Mesodermal cell (in vitro differentiated cells): Measurements from ENCODE around the gene XIRP1.

Source experiments
- H3K27ac ChIP-seq: 2 replicates; pipeline ENCODE4 v1.7.0; 2013; ENCODE audit warnings: mild to moderate bottlenecking, low read depth, low read length, moderate library complexity; ENCODE audit not compliant: severe bottlenecking
- H3K36me3 ChIP-seq: 2 replicates; pipeline ENCODE4 v1.7.1; 2013; ENCODE audit warnings: mild to moderate bottlenecking, low read length, moderate library complexity; ENCODE audit not compliant: control insufficient read depth, insufficient read depth
- H3K4me1 ChIP-seq: one replicate; pipeline ENCODE4 v1.7.1; 2013; ENCODE audit warnings: mild to moderate bottlenecking, low read length; ENCODE audit not compliant: insufficient read depth, control insufficient read depth, poor library complexity, severe bottlenecking
- H3K4me3 ChIP-seq: 2 replicates; pipeline ENCODE4 v1.7.0; 2013; ENCODE audit warnings: low read length, control low read depth, mild to moderate bottlenecking; ENCODE audit not compliant: insufficient read depth, poor library complexity, severe bottlenecking; ENCODE audit errors: extremely low read depth
- H3K9me3 ChIP-seq: 2 replicates; pipeline ENCODE4 v1.7.1; 2013; ENCODE audit warnings: mild to moderate bottlenecking, low read length, moderate library complexity; ENCODE audit not compliant: control insufficient read depth
- whole genome bisulfite sequencing, 2 experiments: methylation state at CpG; one replicate each; pipeline ENCODE4 v1.1.5; 2013; ENCODE audit warnings: missing lambda C conversion rate in 2 of 2; ENCODE audit not compliant: insufficient coverage in 2 of 2; 5-methylcytosine and 5-hydroxymethylcytosine counted together

The XIRP1 gene

DNA sequence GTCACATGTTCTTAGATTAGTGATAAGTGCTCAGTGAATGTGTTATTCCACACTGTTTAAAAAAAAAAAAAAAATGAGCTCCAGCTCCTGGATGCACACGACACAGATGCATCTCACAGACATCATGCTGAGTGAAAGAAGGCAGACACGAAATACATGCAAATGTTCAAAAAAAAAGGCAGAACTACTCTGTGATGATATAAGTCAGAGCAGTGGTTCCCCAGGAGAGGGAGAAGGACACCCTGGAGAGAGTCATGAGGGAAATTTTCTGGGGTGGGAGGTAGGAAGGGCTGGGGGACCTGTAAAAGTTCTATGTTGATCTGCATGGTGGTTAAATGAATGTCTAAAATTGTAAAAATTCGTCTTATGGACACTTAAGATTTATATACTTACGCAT lies 43.3 kb downstream of the XIRP1 start:
- peaks cover 57% of the 10 kb centered on the region for H3K4me1 ChIP-seq
- H3K4me3 ChIP-seq, result peak overlapping the region; percentile 91
- WGBS, 2 experiments, result 65 to 91% methylated on average over 2 to 4 of the region's 4 CpGs
- H3K36me3 ChIP-seq, result peaks cover 37% of the 10 kb centered on the region
- peak overlapping the region; percentile 100 for H3K27ac ChIP-seq
- H3K9me3 ChIP-seq, result no peaks in the 10 kb centered on the region

DNA sequence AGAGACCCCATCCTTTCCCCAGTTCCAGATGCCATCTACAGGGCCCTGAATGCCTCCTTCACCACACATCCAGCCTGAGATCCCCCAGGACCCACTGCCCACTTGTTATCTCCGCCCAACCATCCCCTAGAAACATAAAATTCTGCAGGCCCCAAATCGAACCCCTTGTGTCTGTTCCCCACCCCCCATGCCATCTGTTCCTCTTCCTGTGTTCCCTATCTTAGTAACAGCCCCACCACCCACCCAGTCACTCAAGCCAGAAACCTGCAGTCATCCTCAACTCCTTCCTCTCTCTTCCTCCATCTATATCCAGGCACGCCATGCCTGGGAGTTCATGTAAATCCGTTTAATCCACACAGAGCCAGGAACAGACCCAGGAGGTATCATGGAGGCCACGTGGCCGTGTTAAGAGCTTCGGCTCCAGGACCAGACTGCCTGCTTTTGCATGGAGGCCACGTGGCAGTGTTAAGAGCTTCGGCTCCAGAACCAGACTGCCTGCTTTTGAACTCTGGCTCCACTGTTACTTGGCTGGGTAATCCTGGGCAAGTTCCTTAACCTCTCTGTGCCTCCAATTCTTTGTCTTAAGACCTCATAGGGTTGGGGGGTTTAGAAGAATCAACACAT lies 43.8 kb downstream of the XIRP1 start:
- Histone ChIP-seq H3K27ac (peak overlapping the region; percentile 100), H3K4me1 (peaks cover 57% of the 10 kb centered on the region), H3K9me3 (no peaks in the 10 kb centered on the region), H3K36me3 (peaks cover 42% of the 10 kb centered on the region), H3K4me3 (no peak overlapping the region)
- WGBS, 2 experiments, result 62 to 69% methylated on average over 7 to 9 of the region's 9 CpGs

GRCh38 chr3:39147711-39148434 lies 44.5 kb downstream of the XIRP1 start:
- H3K36me3 ChIP-seq, result peaks cover 49% of the 10 kb centered on the region
- H3K9me3 ChIP-seq, result no peaks in the 10 kb centered on the region
- H3K27ac ChIP-seq, result peak overlapping the region; percentile 100
- 68 to 70% methylated on average over 6 to 7 of the region's 9 CpGs for WGBS, 2 experiments
- peaks cover 61% of the 10 kb centered on the region for H3K4me1 ChIP-seq
- H3K4me3 ChIP-seq, result peak overlapping the region; percentile 12

GRCh38 chr3:39146611-39147591 lies 45.5 kb downstream of the XIRP1 start:
- WGBS, 2 experiments, result 38 to 44% methylated on average over 5 to 8 of the region's 15 CpGs
- Histone ChIP-seq H3K4me3 (no peak overlapping the region), H3K27ac (peak overlapping the region; percentile 100), H3K4me1 (peaks cover 70% of the 10 kb centered on the region), H3K36me3 (peaks cover 59% of the 10 kb centered on the region), H3K9me3 (no peaks in the 10 kb centered on the region)

- peaks cover 67% of the 10 kb centered on the region for H3K36me3 ChIP-seq
- H3K4me3 ChIP-seq, result no peak overlapping the region
- no peaks in the 10 kb centered on the region for H3K9me3 ChIP-seq
- peak overlapping the region; percentile 100 for H3K27ac ChIP-seq
- H3K4me1 ChIP-seq, result peaks cover 78% of the 10 kb centered on the region
- WGBS, 2 experiments, result 87 to 91% methylated on average over 10 to 11 of the region's 11 CpGs
These were observed 46.3 kb downstream of the XIRP1 start for GRCh38 chr3:39146083-39146501.

DNA sequence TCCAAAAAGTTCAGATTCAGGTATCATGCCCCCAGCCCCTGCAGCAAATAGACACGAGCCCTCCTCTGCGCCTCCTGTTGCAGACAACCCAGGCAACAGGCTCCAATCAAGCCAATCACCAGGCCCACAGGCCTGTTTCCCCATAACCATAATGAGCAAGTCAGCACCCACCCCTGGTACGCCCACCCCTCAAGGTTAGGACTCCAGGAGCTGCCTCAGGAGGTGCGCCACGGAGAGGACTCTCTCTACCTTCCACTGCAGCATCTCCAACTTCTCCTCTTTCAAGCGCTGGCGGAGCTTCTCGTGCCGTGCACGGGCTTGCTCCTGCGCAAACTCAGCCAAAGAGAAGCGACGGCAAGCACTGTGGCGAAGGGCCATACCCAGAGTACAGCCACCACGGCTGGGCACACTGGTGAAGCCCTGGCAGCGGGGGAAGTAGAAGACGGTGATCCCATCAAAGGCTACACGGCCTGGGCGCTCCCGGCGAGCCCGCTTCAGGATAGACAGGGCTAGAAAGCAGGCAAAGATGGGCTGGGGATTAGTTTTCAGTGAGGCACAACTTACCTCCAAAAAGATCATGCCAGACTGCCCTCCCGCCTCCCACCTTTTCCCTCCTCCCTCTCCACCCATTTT lies 47.5 kb downstream of the XIRP1 start:
- Histone ChIP-seq H3K4me3 (no peak overlapping the region), H3K4me1 (peaks cover 69% of the 10 kb centered on the region), H3K36me3 (peaks cover 79% of the 10 kb centered on the region), H3K9me3 (no peaks in the 10 kb centered on the region), H3K27ac (no peak overlapping the region)
- WGBS, 2 experiments, result 95 to 97% methylated on average over 18 of the region's 23 CpGs

GRCh38 chr3:39144095-39144747 lies 48.2 kb downstream of the XIRP1 start:
- 94 to 95% methylated on average over 15 to 20 of the region's 20 CpGs for WGBS, 2 experiments
- H3K9me3 ChIP-seq, result no peaks in the 10 kb centered on the region
- H3K4me1 ChIP-seq, result peaks cover 63% of the 10 kb centered on the region
- peaks cover 82% of the 10 kb centered on the region for H3K36me3 ChIP-seq
- H3K27ac ChIP-seq, result no peak overlapping the region
- H3K4me3 ChIP-seq, result no peak overlapping the region

DNA sequence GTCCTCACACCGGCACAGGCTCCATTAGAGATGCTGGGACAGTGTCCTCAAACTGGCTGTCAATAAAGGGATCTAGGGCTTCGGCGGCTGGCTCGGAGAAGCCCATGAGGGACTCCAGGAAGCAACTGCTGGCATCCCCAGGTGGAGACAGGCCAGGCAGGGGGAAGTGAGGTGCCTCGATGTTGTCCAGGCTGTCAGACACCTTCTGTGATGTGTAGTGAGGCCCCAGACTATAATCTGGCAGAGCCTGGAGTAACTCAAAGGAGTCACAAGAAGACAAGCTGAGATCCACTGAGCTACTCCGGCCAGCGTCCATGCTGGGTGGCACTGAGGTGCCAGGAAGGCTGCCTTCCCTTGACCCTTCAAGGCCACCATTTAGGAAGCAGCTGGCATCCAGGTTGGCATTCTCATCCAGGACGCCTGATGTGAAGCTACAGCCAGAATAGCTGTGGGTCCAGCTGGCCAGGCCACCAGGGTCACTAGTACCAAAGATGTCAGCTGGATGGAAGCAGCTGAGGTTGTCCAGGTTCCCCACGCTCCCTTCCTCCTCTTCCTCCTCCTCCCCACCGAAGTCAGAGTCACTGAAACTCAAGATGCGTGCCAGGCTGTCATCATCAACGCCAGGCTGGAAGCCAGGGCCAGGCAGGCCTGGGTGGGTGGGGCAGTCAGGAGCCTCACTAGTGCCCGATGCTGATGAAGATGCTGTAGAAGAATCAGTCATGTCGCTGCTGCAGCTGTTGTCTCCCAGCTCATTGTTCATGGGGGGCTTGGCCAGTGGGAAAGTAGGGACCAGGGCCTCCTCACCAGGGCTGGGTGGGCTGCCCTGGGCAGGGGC lies 49.1 kb downstream of the XIRP1 start:
- Histone ChIP-seq H3K27ac (peak overlapping the region; percentile 3), H3K36me3 (peaks cover 80% of the 10 kb centered on the region), H3K4me3 (no peak overlapping the region), H3K9me3 (no peaks in the 10 kb centered on the region), H3K4me1 (peaks cover 53% of the 10 kb centered on the region)
- WGBS, 2 experiments, result 87 to 88% methylated on average over 9 to 14 of the region's 14 CpGs

DNA sequence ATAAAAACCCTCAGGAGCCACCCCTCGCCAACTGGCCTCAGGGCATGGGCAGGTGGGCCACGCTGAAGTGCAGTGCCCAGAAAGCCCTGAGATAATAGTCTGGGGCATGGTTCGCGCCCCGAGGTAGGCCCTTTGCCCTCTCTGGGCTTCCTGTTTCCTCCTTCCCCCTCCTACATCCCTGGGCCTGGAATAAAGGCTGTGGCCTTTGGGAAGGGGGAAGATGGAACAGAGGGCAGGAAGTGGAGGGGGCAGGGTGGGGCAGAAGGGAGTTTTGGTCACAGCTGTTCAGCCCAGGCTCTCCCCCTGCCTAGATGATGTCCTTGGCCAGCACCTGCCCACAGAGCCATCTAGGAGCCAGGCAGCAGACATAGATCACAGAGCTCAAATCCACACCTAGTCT lies 50.3 kb downstream of the XIRP1 start:
- Histone ChIP-seq H3K4me3 (no peak overlapping the region), H3K9me3 (no peaks in the 10 kb centered on the region), H3K36me3 (peaks cover 80% of the 10 kb centered on the region), H3K27ac (peak overlapping the region; percentile 30), H3K4me1 (peaks cover 43% of the 10 kb centered on the region)
- WGBS, 2 experiments, result 100% methylated on average over 2 of the region's 5 CpGs
